HG02885 (cell line): ENCODE results near the gene AQP2.

Experiments used
- ATAC-seq: cut with Tn5 transposase; IDR thresholded peaks from one replicate; pipeline ENCODE4 v1.9.1; 2021; ENCODE audit warnings: mild to moderate bottlenecking; ENCODE audit not compliant: unreplicated experiment, poor library complexity

Gene AQP2, protein sequence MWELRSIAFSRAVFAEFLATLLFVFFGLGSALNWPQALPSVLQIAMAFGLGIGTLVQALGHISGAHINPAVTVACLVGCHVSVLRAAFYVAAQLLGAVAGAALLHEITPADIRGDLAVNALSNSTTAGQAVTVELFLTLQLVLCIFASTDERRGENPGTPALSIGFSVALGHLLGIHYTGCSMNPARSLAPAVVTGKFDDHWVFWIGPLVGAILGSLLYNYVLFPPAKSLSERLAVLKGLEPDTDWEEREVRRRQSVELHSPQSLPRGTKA

DNA sequence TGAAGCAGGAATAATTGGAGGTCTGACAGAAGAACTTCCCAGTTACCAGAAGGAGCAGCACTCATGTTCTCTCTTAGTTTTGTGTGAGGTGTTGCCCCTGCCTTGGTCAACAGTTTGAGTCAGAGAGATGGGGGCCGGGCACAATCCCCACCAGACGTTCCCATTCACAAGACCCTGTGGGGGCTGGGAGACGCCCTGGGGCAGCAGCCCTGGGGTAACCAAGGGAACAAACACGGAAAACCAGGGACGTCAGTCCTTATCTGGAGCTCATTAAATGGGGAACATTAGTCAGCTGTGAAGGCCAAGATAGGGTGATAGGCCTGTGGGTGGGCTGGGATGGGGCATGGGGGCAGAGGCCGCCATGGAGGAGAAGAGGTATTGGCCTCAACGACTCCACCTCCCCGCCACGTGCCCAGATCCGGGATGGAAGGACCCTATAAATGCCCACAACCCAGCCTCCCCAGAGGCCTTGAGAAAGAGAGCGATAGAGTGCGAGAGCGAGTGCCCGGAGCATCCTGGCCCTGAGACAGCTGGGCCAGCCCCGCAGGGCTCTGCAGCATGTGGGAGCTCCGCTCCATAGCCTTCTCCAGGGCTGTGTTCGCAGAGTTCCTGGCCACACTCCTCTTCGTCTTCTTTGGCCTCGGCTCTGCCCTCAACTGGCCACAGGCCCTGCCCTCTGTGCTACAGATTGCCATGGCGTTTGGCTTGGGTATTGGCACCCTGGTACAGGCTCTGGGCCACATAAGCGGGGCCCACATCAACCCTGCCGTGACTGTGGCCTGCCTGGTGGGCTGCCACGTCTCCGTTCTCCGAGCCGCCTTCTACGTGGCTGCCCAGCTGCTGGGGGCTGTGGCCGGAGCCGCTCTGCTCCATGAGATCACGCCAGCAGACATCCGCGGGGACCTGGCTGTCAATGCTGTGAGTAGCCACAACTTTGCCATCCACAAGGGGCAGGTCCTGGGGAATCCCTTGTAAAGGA, at the start of gene AQP2:
TSS of gene AQP2 (plus strand) at position 465 of the 979 bp plus-strand sequence. CDS start at position 559, 94 bp downstream.
- no peak for ATAC-seq

- no peak for ATAC-seq
These were observed 49.5 kb upstream of the AQP2 start for GRCh38 chr12:49901026-49901425.

DNA sequence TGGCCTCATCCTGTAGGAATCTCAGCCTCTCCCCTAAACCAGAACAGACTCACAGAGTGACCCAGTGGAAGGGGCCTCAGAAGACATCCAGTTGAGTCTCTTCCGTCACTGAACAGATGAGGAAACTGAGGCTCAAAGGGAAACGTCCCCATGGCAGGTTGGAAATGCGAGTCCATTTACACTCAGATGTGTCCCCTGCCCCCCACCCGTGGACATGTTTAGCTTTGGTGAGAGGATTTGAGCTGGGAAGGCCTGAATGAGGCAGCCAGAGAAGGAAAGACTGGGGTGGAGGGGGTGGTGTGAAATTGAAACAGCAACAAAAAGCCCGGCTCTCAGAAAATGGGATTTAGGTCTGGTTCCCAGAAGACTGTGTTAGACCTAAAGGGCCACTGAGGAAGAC, 48.6 kb upstream of the AQP2 start:
- ATAC-seq = no peak

- ATAC-seq = no peak
These were observed 47.9 kb upstream of the AQP2 start for GRCh38 chr12:49902399-49903350.

- ATAC-seq = no peak
These were observed 47.2 kb upstream of the AQP2 start for GRCh38 chr12:49903351-49903699.

- no peak for ATAC-seq
These were observed 46.7 kb upstream of the AQP2 start, which contains the start of gene FAIM2 for GRCh38 chr12:49903700-49904423. Gene FAIM2, minus strand, starts transcription at chr12:49903900. Its CDS starts 108 bp downstream, at chr12:49903792.

DNA sequence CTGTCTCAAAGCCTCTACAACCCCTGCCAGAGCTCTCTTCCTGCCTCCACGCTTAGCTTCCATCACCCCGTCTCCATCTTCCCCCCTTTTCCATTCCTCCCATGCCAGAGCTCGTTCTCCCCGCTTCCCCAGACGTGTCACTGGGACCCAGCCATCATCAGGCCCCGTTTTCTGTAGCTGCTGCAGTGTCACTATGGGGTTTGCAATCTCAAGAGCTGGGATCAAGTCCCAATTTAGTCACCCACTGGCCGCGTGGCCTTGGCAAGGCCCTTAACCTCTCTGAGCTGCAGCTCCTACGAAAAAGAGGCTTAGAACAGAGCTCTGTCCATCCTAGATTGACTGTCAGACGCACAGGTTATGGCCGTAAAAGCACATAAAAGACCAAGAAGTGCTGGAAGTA, 45.9 kb upstream of the AQP2 start:
- ATAC-seq = no peak

DNA sequence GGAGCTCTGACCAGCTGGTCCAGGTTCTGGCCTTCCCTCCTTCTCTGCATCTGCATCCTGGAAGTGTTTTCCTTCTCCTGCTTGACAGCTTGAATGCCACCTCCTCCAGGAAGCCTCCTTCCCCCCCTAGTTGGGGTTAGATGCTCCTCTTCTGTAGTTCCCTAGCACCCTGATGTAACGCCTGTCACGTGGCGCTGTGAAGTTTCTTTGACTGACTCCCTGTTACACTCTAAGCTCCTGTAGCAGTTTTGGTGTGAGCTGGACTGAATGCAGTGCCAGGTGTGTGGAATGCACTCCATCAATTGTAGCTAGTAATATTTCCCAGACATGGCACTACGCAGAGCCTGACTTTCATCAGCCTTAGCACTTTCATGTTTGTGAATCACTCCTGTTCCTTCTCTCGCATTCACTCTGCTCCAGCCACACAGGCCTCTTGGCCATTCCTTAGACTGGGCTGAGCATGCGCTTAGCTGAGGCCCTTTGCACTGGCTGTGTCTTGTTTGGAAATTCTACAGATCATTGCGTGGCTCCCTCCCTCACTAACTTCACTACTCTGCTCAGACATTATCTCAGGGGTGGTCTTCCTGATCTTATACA, 44.7 kb upstream of the AQP2 start:
- ATAC-seq = no peak

GRCh38 chr12:49907352-49907751, 43.2 kb upstream of the AQP2 start:
- ATAC-seq = no peak

DNA sequence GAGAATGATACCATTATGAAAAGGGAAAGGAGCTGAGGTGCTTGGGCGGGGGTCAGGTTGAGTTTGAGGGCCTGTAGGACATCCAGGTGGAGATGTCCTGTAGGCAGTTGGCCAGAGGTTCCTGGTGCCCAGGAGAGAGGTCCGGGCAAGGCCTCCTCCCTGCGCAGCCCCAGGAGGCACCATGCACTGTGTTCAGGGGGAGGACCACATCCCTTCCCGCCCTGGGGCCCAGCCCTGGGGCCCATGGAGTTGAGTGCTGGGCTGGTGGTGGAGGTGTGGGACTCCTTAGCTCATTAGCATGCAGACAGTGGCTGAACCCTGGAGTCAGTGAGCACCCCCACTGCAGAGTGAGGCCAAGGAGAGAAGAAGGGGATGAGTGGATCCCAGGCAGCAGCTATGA, 41.2 kb upstream of the AQP2 start:
- ATAC-seq = no peak

GRCh38 chr12:49909826-49910225, 40.7 kb upstream of the AQP2 start:
- ATAC-seq = no peak

DNA sequence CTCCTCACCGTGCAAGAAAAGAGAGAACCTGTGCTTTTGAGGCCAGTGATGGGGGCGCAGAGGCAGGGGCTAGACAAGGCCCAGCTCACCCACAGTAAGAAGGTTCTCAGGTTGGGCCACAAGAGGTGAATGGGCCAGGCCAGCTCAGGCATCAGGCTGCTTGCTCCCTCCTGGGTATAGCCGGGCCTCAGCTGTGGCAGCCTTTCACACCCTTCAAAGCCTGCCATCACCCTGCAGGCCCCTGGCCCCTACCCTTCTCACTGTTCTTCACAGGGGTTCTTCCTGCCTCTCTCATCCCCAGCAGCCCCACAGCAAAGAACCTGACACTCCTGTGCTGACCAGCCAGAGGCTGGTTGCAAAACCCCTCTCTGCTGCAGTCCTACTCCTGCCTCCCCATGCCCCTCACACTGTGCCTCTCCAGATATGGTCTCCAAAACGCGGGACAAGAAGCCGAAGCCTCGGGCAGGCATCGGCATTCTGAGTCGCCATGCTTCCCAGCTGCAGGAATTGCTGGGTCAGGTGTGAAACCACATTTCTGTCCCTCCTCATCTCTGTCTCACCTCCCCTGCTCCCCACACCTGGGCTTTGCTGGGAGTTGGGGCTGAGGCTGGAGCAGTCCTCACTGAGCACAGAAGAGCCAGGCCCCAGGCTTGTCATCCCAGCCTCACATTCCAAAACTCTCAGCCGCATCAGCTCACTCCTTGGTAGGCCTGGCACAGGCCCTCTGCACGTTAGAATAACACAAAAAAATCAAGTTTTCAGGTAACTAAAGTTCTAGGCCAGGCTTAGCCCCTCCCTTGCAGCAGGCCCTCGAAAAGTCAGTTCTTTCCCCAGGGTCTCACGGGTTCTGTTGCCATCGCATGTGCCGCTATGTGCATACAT, 40.0 kb upstream of the AQP2 start:
- ATAC-seq = no peak

- ATAC-seq = no peak
These were observed 39.3 kb upstream of the AQP2 start for GRCh38 chr12:49911213-49911605.

- no peak for ATAC-seq
These were observed 37.9 kb upstream of the AQP2 start for GRCh38 chr12:49912345-49913255.

GRCh38 chr12:49916129-49916919, 34.2 kb upstream of the AQP2 start:
- no peak for ATAC-seq

DNA sequence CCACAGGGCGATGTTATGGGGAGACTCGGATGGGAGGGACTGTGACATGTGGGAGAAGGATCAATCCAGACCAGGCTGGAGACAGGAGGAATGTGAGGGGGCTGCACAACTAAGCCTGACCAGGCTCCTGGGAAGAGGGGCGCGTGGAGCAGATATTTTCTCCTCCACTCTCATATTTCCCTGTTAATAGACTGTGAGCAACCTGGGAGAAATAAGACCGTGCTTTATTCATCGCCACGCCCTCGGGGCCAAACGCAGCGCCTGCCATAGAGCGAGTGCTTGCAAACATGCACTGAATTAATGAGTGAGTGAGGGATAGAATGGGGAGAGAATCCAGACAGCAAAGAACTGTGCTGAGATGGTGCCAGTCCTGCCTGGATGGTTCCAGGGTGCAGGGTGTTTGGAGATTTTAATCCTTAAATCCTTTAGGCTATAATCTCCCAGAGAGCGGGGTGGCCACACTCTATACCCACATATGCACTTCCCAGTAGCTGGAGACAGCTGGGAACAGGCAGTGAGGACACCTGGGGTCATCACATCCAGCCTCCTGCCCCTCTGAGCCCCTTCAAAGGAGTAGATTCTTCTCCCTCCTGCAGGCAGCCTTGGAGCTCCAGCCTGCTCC, 33.3 kb upstream of the AQP2 start:
- no peak for ATAC-seq
